ENCODE measurements around the gene MAGI2. TPM values are rescaled to one million over a fixed set of nuclear protein-coding genes. Genes with fewer than 3 reads are reported as not detected.
A peak's percentile ranks its signal among the peaks of the same experiment; 100 is the strongest.

The MAGI2 gene
- total RNA-seq, 1 donor from 2014 or later = 5.4 TPM

DNA sequence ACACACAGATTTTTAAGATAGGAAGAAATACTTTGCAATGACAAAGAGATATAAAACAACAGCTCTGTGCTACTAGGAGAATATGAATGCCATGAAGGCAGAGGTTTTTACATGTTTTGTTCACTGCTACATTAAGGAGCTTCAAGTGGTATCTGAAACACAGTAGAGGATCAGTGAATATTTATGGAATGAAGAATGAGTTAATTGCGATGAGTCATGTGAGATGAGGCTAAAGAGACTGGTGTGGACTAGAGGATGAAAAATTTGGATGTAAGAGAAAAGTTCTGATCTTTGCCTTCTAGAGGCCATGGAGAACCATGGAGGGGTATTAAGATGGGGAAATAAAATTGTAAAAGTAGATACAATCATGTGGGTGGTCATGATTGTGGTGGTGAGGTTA, 1220.7 kb downstream of the MAGI2 start:
- Mint-ChIP-seq H3K4me1 (ENCODE audit: low read depth, unreplicated experiment) (peaks cover 11% of the 10 kb centered on the region), H3K36me3 (ENCODE audit: low read depth, unreplicated experiment) (no peaks in the 10 kb centered on the region), H3K27me3 (ENCODE audit: low read depth, unreplicated experiment) (no peaks in the 10 kb centered on the region), H3K9me3 (ENCODE audit: unreplicated experiment) (peaks cover 2% of the 10 kb centered on the region), H3K4me3 (ENCODE audit: unreplicated experiment) (no peak overlapping the region), H3K27ac (ENCODE audit: unreplicated experiment) (peak overlapping the region; percentile 21)
- TF ChIP-seq, protein P1, sequence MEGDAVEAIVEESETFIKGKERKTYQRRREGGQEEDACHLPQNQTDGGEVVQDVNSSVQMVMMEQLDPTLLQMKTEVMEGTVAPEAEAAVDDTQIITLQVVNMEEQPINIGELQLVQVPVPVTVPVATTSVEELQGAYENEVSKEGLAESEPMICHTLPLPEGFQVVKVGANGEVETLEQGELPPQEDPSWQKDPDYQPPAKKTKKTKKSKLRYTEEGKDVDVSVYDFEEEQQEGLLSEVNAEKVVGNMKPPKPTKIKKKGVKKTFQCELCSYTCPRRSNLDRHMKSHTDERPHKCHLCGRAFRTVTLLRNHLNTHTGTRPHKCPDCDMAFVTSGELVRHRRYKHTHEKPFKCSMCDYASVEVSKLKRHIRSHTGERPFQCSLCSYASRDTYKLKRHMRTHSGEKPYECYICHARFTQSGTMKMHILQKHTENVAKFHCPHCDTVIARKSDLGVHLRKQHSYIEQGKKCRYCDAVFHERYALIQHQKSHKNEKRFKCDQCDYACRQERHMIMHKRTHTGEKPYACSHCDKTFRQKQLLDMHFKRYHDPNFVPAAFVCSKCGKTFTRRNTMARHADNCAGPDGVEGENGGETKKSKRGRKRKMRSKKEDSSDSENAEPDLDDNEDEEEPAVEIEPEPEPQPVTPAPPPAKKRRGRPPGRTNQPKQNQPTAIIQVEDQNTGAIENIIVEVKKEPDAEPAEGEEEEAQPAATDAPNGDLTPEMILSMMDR (IDR thresholded peaks at IDR 0.05; ENCODE audit: insufficient read depth, low read depth, low read length) = no peak
- TF ChIP-seq EZH2 (IDR thresholded peaks at IDR 0.05; ENCODE audit: insufficient read depth, low read length) = no peak
- Histone ChIP-seq H3K9me3 (ENCODE audit: insufficient read depth, low read depth, low read length) (no peaks in the 10 kb centered on the region), H2AFZ (ENCODE audit: low read depth, low read length) (no peak overlapping the region), H3K79me2 (ENCODE audit: insufficient read depth, low read length) (no peaks in the 10 kb centered on the region), H3K27me3 (ENCODE audit: insufficient read depth, low read length) (no peaks in the 10 kb centered on the region), H3K36me3 (ENCODE audit: insufficient read depth, low read length) (no peaks in the 10 kb centered on the region), H3K4me1 (ENCODE audit: insufficient read depth, low read length) (no peaks in the 10 kb centered on the region), H3K4me2 (ENCODE audit: low read length) (no peak overlapping the region), H3K9ac (ENCODE audit: low read length) (no peak overlapping the region), H3K27ac (ENCODE audit: low read depth, low read length) (no peak overlapping the region), H3K4me3 (ENCODE audit: insufficient read depth, low read depth, low read length) (no peak overlapping the region), H4K20me1 (ENCODE audit: insufficient read depth, low read length) (no peaks in the 10 kb centered on the region)
- DNase-seq (ENCODE audit: low read depth) (peak; percentile 31), FAIRE-seq (peak; percentile 90)

DNA sequence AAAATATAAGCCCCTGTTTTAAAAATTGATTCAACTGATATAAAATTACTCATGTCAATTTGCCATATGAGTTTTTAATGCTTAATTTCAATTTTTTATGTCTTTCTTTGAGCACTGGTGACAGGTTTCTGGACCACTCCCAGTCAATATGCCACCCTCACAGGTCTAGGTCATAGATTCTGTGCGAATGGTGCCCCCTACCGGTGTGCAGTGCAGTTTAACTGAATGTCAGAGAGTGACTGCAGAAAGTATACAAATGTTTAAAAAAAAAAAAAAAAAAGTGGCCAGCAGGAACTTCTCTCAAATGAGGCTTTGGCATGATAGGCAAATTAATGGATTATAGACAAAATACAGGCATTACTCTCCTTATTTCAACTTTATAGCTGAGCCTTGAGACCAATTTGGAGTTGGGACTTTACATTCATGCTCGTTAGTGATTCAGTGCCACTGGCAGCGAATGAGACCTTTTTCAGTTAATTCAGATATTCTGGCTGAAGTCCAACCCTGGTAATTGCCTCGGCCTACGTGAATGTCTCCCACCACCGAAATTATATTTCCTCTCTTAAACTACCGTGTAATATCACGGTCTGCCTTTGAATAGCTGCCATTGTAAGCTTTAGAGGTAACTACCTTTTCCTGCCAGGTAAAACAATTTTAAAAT, 1227.3 kb downstream of the MAGI2 start:
- Histone ChIP-seq H3K27ac (ENCODE audit: low read depth, low read length) (no peak overlapping the region), H3K4me2 (ENCODE audit: low read length) (no peak overlapping the region), H3K4me1 (ENCODE audit: insufficient read depth, low read length) (no peaks in the 10 kb centered on the region), H2AFZ (ENCODE audit: low read depth, low read length) (no peak overlapping the region), H3K79me2 (ENCODE audit: insufficient read depth, low read length) (no peaks in the 10 kb centered on the region), H3K36me3 (ENCODE audit: insufficient read depth, low read length) (no peaks in the 10 kb centered on the region), H3K27me3 (ENCODE audit: insufficient read depth, low read length) (no peaks in the 10 kb centered on the region), H3K4me3 (ENCODE audit: insufficient read depth, low read depth, low read length) (no peak overlapping the region), H3K9me3 (ENCODE audit: insufficient read depth, low read depth, low read length) (no peaks in the 10 kb centered on the region), H4K20me1 (ENCODE audit: insufficient read depth, low read length) (no peaks in the 10 kb centered on the region), H3K9ac (ENCODE audit: low read length) (no peak overlapping the region)
- no peaks in the 10 kb centered on the region for H3K27me3 Mint-ChIP-seq (ENCODE audit: low read depth, unreplicated experiment)
- no peak for DNase-seq (ENCODE audit: low read depth)
- no peak for FAIRE-seq
- H3K36me3 Mint-ChIP-seq (ENCODE audit: low read depth, unreplicated experiment) = no peaks in the 10 kb centered on the region
- TF ChIP-seq, protein P1 (IDR thresholded peaks at IDR 0.05; ENCODE audit: insufficient read depth, low read depth, low read length) = peak; percentile 26
- no peak for TF ChIP-seq EZH2 (IDR thresholded peaks at IDR 0.05; ENCODE audit: insufficient read depth, low read length)
- peaks cover 17% of the 10 kb centered on the region for H3K4me1 Mint-ChIP-seq (ENCODE audit: low read depth, unreplicated experiment)
- no peak overlapping the region for H3K4me3 Mint-ChIP-seq (ENCODE audit: unreplicated experiment)
- H3K9me3 Mint-ChIP-seq (ENCODE audit: unreplicated experiment) = no peaks in the 10 kb centered on the region
- H3K27ac Mint-ChIP-seq (ENCODE audit: unreplicated experiment) = no peak overlapping the region

DNA sequence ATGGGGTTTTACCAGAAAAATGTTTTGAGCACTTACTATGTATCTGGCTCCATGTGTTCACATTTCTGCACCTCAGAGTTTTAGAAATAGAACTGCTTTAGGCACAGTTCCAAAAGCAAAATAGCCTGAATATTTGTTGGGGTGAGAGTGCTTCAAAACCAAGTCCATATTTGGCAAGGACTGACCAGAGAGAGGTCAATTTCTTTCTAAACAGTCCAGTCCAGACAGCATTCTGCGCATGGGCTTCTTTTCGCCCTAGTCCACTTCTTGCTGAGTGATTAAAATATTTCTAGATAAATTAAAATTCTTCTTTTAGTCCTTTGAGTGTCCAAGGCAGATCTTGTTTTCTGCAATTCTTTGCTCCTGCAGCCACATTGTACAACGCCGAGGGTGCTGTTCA, 1227.9 kb downstream of the MAGI2 start:
- no peaks in the 10 kb centered on the region for H3K36me3 Mint-ChIP-seq (ENCODE audit: low read depth, unreplicated experiment)
- H3K27ac Mint-ChIP-seq (ENCODE audit: unreplicated experiment) = no peak overlapping the region
- H3K9me3 Mint-ChIP-seq (ENCODE audit: unreplicated experiment) = no peaks in the 10 kb centered on the region
- FAIRE-seq (no peak), DNase-seq (ENCODE audit: low read depth) (peak; percentile 8)
- H2AFZ ChIP-seq (ENCODE audit: low read depth, low read length) = no peak overlapping the region
- no peaks in the 10 kb centered on the region for H4K20me1 ChIP-seq (ENCODE audit: insufficient read depth, low read length)
- H3K4me1 Mint-ChIP-seq (ENCODE audit: low read depth, unreplicated experiment) = peaks cover 17% of the 10 kb centered on the region
- no peaks in the 10 kb centered on the region for H3K79me2 ChIP-seq (ENCODE audit: insufficient read depth, low read length)
- no peak overlapping the region for H3K4me2 ChIP-seq (ENCODE audit: low read length)
- no peak overlapping the region for H3K27ac ChIP-seq (ENCODE audit: low read depth, low read length)
- H3K9me3 ChIP-seq (ENCODE audit: insufficient read depth, low read depth, low read length) = no peaks in the 10 kb centered on the region
- H3K27me3 Mint-ChIP-seq (ENCODE audit: low read depth, unreplicated experiment) = no peaks in the 10 kb centered on the region
- no peaks in the 10 kb centered on the region for H3K36me3 ChIP-seq (ENCODE audit: insufficient read depth, low read length)
- TF ChIP-seq EZH2 (IDR thresholded peaks at IDR 0.05; ENCODE audit: insufficient read depth, low read length) = no peak
- TF ChIP-seq, protein P1 (IDR thresholded peaks at IDR 0.05; ENCODE audit: insufficient read depth, low read depth, low read length) = no peak
- no peaks in the 10 kb centered on the region for H3K27me3 ChIP-seq (ENCODE audit: insufficient read depth, low read length)
- no peak overlapping the region for H3K4me3 ChIP-seq (ENCODE audit: insufficient read depth, low read depth, low read length)
- H3K4me1 ChIP-seq (ENCODE audit: insufficient read depth, low read length) = no peaks in the 10 kb centered on the region
- H3K9ac ChIP-seq (ENCODE audit: low read length) = no peak overlapping the region
- H3K4me3 Mint-ChIP-seq (ENCODE audit: unreplicated experiment) = no peak overlapping the region

Data from astrocyte (in vitro differentiated cells and primary cell).